Islet of Langerhans (tissue), 1 donor: ENCODE data around the gene YPEL4.
A peak's percentile ranks its signal among the peaks of the same experiment; 100 is the strongest.
"Not testable (repeated sequence)": the region's sequence is repeated elsewhere in the genome, so short reads cannot be mapped to it uniquely, and the experiment has no call there.

Source experiments
- FAIRE-seq: peaks from one replicate; lab custom pipeline; 2011; peaks lifted over from hg19 to GRCh38; lab: Jason Lieb, UNC

The YPEL4 gene

GRCh38 chr11:57649826-57650738, at the start of gene YPEL4:
Gene YPEL4 (minus strand): TSS chr11:57649912. CDS start chr11:57647107, 2,805 bp downstream.
- FAIRE-seq = no peak

GRCh38 chr11:57698843-57699365, 49.2 kb upstream of the YPEL4 start:
- FAIRE-seq = no peak

GRCh38 chr11:57690474-57690873, 40.8 kb upstream of the YPEL4 start:
- not testable (repeated sequence) for FAIRE-seq

GRCh38 chr11:57681168-57681567, 31.5 kb upstream of the YPEL4 start:
- no peak for FAIRE-seq

GRCh38 chr11:57680552-57680874, 30.8 kb upstream of the YPEL4 start:
- no peak for FAIRE-seq

GRCh38 chr11:57679396-57679795, 29.7 kb upstream of the YPEL4 start:
- no peak for FAIRE-seq

- no peak for FAIRE-seq
Measured at GRCh38 chr11:57675176-57675941, 25.6 kb upstream of the YPEL4 start.

- no peak for FAIRE-seq
Measured at GRCh38 chr11:57674251-57674650, 24.5 kb upstream of the YPEL4 start.

GRCh38 chr11:57668434-57668782, 18.7 kb upstream of the YPEL4 start:
- no peak for FAIRE-seq

- FAIRE-seq = no peak
Measured at GRCh38 chr11:57667736-57668433, 18.2 kb upstream of the YPEL4 start, which contains the start of gene ZDHHC5. Gene ZDHHC5 (plus strand): TSS chr11:57668114. CDS start chr11:57673091, 4,977 bp downstream.

GRCh38 chr11:57667117-57667735, 17.5 kb upstream of the YPEL4 start:
- peak; percentile 95 for FAIRE-seq

GRCh38 chr11:57663975-57664374, 14.3 kb upstream of the YPEL4 start:
- FAIRE-seq = no peak

- no peak for FAIRE-seq
Measured at GRCh38 chr11:57662893-57663292, 13.2 kb upstream of the YPEL4 start.

- FAIRE-seq = no peak
Measured at GRCh38 chr11:57659669-57660068, 10.0 kb upstream of the YPEL4 start.

- no peak for FAIRE-seq
Measured at GRCh38 chr11:57658023-57658361, 8.3 kb upstream of the YPEL4 start.

GRCh38 chr11:57657194-57658022, 7.7 kb upstream of the YPEL4 start, which contains the start of gene CLP1:
Gene CLP1 (plus strand): TSS chr11:57657762. CDS start chr11:57659477, 1,715 bp downstream.
- FAIRE-seq = no peak

- FAIRE-seq = no peak
Measured at GRCh38 chr11:57656885-57657193, 7.1 kb upstream of the YPEL4 start.

GRCh38 chr11:57653163-57653562, 3.5 kb upstream of the YPEL4 start:
- FAIRE-seq = no peak

- FAIRE-seq = no peak
Measured at GRCh38 chr11:57652662-57653061, 3.0 kb upstream of the YPEL4 start.

GRCh38 chr11:57652230-57652629, 2.5 kb upstream of the YPEL4 start:
- FAIRE-seq = not testable (repeated sequence)

- no peak for FAIRE-seq
Measured at GRCh38 chr11:57651408-57651807, 1.7 kb upstream of the YPEL4 start.
